Activated effector memory CD4-positive, alpha-beta T cell treated with anti-CD3 and anti-CD28 coated beads, Interleukin-2, amount 50 U/mL, for 16 hours (primary cell): Measurements from ENCODE around the gene AKNA.

Experiments used
- DNase-seq: peaks from one replicate; pipeline ENCODE4 v3.0.0-alpha.2; 2020

Gene AKNA

GRCh38 chr9:114372921-114373448 lies 14.8 kb downstream of the AKNA start:
- DNase-seq = peak; percentile 90

DNA sequence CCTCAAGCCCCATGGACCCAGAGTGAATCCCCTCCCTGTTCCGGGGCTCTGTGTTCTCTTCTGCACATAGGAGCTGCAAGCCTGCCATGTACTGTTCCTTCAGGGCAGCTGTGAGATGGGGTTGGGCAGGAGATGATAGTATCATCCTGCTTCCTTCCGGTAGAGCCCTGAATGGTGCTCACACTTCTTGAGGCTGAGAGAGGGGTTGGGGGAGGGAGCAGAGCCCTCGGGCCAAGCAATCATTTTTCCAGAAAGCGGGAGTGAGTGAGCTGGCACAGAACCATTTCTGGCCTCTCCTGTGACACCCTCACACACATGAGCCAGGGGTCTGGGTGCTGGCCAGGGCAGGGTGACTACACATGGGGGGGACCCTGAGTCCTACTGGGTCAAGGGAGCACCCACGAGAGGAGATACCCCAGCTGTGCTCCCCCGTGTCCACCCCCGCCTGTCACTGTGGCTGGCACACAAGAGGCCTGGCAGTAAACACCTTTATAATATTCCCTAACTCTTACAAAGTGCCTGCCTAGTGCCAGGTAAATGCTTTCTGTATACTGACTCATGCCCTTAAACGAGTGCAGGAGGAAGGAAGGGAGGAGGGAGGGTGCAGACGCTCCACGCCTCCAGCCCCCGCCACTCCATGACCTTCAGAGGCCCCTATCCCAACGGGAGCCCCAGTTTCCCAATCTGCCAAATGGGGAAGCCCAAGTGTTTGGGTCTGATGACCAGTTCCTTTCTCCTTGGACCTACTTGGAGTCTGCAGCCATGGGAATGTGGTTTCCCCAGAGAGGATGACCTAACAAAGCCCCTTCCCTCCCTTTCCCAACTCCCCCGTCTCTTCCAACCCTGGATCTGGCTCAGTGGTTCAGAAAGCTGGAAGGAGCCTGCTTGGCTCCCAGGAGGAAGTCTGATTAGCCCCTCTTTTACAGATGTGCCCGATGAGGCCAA lies 15.5 kb downstream of the AKNA start:
- peak; percentile 76 for DNase-seq

- DNase-seq = peak; percentile 61
Observed at GRCh38 chr9:114371343-114371944, 16.3 kb downstream of the AKNA start.

GRCh38 chr9:114370968-114371320 lies 16.8 kb downstream of the AKNA start:
- DNase-seq = peak; percentile 60

GRCh38 chr9:114370251-114370967 lies 17.4 kb downstream of the AKNA start:
- peak; percentile 48 for DNase-seq

DNA sequence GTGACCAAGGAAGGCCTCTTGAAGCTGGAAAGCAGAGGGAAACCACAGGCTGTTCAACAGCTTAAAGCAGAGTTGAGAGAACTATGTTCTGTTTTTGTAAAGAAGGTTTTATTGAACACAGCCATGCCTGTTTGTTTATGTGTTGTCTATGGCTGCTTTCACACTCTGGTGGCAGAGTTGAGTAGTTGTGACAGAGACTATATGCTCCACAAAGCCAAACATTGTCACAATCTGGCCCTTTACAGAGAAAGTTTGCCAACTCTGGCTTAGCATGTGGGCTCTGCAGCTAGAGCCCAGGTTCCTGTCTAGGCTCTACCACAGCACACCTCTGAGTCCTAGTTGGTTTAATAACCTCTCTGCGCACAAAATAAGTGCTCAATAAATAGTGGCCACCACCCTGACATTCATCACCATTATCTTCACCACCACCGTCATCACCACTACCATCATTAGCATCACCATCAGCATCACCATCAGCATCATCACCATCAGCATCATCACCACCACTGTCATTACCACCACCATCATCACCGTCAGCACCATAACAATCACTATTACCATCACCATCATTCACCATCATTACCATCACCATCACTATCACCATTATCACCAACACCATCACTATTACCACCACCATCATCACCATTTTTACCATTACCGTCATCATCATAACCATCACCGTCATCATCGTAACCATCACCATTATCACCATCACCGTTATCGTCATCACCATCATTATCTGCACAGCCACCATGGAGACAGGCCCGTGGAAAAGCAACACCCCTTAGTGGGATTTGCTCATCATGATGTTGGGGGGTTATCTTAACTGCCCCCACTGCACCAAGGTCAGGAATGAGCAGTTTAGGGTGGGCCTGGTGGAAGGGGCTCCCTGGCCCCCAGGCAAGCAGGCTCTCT lies 18.3 kb downstream of the AKNA start:
- DNase-seq = peak; percentile 5

- peak; percentile 60 for DNase-seq
Observed at GRCh38 chr9:114367772-114368569, 19.8 kb downstream of the AKNA start.

DNA sequence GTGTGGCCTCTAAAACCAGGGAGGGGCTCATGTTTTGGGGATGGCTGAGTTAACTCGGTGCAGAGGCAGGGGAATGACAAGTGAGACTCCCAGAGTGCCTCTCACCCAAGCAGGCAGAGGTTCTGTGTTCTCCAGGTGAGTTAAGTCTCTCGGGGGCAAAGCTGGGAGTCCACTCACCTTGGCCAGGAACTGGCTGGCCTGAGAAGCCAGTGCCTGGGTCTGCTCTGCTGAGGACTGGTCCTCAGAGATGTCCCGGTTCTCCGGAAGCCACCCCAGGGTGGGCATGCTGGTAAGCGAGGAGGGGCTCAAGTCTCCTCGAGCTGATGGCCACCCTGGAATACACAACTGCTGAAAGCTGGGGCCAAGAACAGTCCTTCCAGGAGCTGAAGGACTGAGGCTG lies 20.4 kb downstream of the AKNA start:
- peak; percentile 61 for DNase-seq

GRCh38 chr9:114366334-114367128 lies 21.3 kb downstream of the AKNA start:
- peak; percentile 65 for DNase-seq

- DNase-seq = no peak
Observed at GRCh38 chr9:114365194-114365593, 22.6 kb downstream of the AKNA start.

GRCh38 chr9:114364134-114365041 lies 23.4 kb downstream of the AKNA start:
- DNase-seq = peak; percentile 48

DNA sequence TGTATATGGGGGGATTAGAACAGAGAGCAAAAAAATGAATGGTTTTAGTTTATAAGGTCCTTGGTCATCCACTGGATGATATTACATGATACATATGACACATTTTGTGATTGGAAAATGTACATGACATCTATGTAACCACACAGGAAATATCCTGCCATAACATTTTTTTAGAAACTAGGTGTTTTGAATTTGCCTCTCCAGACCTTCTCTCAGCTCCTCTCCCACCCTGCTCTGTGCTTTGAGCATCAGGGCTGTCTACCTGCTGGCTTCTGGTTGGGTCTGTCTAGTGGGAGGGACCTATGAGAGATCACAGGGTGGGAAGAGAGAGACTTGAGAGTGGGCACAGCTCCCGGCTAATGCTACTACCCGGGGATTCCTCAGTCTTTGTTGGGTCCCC lies 24.4 kb downstream of the AKNA start:
- DNase-seq = peak; percentile 66

DNA sequence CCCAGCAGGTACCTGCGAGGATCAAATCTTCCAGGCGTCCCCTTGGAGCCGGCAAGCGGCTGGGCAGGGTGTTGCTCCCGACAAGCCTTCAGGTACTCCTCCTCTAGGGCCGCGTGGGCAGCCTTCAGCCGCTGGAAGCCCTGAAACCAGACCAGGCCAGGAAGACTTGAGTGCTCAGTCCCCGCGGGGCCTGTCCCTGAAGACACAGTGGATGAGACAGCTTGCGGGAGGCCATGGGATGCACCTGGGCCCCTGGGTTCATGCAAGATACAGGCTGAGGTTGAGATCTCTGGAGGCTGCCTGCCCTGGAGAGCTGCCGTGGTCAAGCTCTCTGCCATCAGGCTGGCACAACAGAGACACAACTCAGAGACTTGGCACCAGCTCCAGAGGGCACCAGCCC lies 25.4 kb downstream of the AKNA start:
- DNase-seq = peak; percentile 59

DNA sequence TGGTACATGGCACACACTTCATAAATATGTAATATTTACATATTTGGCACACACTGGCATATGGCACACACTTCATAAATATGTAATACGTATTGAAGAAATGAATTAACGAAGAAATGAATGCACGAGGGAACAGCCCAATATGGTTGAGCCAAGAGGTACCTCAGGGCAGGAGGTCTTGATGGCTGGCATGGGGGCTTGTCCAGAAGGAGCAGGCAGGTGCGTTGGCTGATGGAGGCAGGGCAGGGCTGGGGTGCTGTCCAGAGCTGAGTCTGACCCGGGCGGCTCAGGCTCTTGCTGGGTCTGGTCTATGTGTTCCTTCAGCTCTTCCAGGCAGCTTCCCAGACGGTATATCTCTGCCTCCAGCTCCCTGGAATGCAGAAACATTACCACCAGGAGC lies 26.2 kb downstream of the AKNA start:
- peak; percentile 31 for DNase-seq

DNA sequence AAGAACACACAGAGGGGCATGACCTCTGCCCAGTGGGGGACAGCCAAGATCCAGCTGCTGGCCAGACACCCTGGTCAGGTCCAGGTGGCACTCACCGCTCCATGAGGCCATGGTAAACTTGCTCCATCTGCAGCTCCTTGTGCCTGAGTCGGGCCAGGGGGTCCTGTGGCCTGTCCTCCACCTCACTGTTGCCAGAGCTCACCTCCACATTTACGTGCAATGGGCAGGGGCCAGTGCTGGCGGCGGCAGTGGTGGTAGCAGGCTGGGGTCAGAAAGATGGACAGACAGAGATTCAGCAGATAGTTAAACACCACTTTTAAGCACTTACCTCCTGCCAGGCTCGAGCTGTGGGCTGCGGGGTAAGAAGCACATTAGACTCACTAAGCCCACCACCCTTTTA lies 28.0 kb downstream of the AKNA start:
- DNase-seq = peak; percentile 53

GRCh38 chr9:114357911-114358328 lies 29.9 kb downstream of the AKNA start:
- DNase-seq = no peak

- no peak for DNase-seq
Observed at GRCh38 chr9:114357360-114357759, 30.4 kb downstream of the AKNA start.

DNA sequence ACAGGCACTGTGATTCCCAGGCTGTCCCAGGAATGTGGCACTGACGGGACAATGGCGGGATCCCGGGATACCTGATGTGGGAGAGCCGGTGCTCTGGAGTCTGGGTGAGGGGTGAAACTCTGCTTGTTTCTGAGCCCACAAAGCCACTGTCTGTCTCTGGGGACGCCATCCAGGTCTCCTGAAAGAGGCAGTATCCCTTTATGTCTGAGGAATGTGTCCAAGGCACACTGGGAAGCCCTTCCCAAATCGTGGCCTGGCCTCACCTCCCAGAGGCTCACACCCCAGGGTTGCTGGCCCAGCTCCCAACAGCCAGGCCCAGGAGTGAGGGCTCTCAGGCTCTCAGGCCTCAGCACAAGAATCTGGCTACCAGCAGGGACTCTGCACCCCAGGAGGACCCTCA lies 31.0 kb downstream of the AKNA start:
- no peak for DNase-seq

DNA sequence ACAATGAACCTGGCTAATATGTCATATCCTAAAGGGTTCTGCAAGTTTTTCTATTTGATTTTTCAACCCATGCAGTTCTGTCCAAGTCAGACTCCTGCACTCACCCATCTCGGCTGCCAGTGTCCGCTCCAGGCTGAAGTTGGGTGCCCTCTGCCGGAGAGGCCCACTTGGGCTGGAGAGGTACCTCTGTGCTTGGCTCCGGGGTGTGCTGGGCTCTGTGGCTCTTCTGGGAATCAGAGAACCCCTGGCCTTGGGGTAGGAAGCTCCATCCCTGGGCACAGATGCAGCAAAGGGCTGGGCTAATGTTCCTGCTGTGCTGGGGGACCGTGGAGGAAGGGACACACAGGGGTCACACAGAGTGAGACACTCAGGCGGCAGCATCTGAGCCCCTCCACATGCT lies 32.0 kb downstream of the AKNA start:
- DNase-seq = no peak
